HepG2 (cell line): ENCODE results near the gene KIF22. TPM values are rescaled to one million over a fixed set of nuclear protein-coding genes. Genes with fewer than 3 reads are reported as not detected.

Experiments used
- ARNT ChIP-seq: fragments of 450-650 bp; IDR thresholded peaks from 2 replicates; pipeline ENCODE4 v1.6.1; 2017
- ATAD3A ChIP-seq: sonication (generic); formaldehyde crosslinking; IDR thresholded peaks from 2 replicates; pipeline ENCODE4 v1.4.0; 2020; ENCODE audit warnings: missing genetic modification reagents
- ATF2 ChIP-seq: sonication (generic); formaldehyde crosslinking; IDR thresholded peaks from 2 replicates; pipeline ENCODE4 v1.4.0; 2020; ENCODE audit warnings: missing genetic modification reagents
- ETV5 ChIP-seq: IDR thresholded peaks from 2 replicates; pipeline ENCODE4 v1.6.1; 2018; ENCODE audit warnings: missing biosample characterization, missing genetic modification reagents, inconsistent platforms, borderline replicate concordance
- HDAC1 ChIP-seq: sonication (generic); formaldehyde crosslinking; IDR thresholded peaks from 2 replicates; pipeline ENCODE4 v1.5.1; 2020; ENCODE audit warnings: mild to moderate bottlenecking, missing genetic modification reagents
- HMG20A ChIP-seq: IDR thresholded peaks from 2 replicates; pipeline ENCODE4 v1.6.1; 2016; ENCODE audit warnings: borderline replicate concordance
- MIER2 ChIP-seq: IDR thresholded peaks from 2 replicates; pipeline ENCODE4 v1.6.1; 2016; ENCODE audit warnings: missing biosample characterization, missing genetic modification reagents
- NFE2 ChIP-seq: sonication (generic); formaldehyde crosslinking; IDR thresholded peaks from 2 replicates; pipeline ENCODE4 v1.4.0; 2020; ENCODE audit warnings: missing genetic modification reagents
- PHB2 ChIP-seq: fragments of 450-650 bp; IDR thresholded peaks from 2 replicates; pipeline ENCODE4 v1.6.1; 2018; ENCODE audit not compliant: partially characterized antibody
- TOPORS ChIP-seq: sonication (generic); formaldehyde crosslinking; IDR thresholded peaks from 2 replicates; pipeline ENCODE4 v1.8.0; 2023; ENCODE audit warnings: mild to moderate bottlenecking, missing genetic modification reagents
- ZNF234 ChIP-seq: sonication (generic); formaldehyde crosslinking; conservative IDR thresholded peaks from 2 replicates; pipeline ENCODE4 v1.5.1; 2020; ENCODE audit warnings: mild to moderate bottlenecking, missing genetic modification reagents
- ZNF317 ChIP-seq: sonication (generic); formaldehyde crosslinking; IDR thresholded peaks from 2 replicates; pipeline ENCODE4 v1.5.0; 2020; ENCODE audit warnings: mild to moderate bottlenecking, missing genetic modification reagents
- ZNF510 ChIP-seq: sonication (generic); formaldehyde crosslinking; IDR thresholded peaks from 2 replicates; pipeline ENCODE4 v1.4.0; 2020; ENCODE audit warnings: low read depth, mild to moderate bottlenecking, missing genetic modification reagents
- ZNF569 ChIP-seq: sonication (generic); formaldehyde crosslinking; IDR thresholded peaks from 2 replicates; pipeline ENCODE4 v1.5.0; 2020; ENCODE audit warnings: mild to moderate bottlenecking, missing genetic modification reagents, moderate library complexity, borderline replicate concordance
- ZNF724P ChIP-seq: sonication (generic); formaldehyde crosslinking; IDR thresholded peaks from 2 replicates; pipeline ENCODE4 v1.8.0; 2022; ENCODE audit warnings: missing genetic modification reagents, borderline replicate concordance
- ZNF775 ChIP-seq: sonication (generic); formaldehyde crosslinking; IDR thresholded peaks from 2 replicates; pipeline ENCODE4 v1.4.0; 2020; ENCODE audit warnings: missing genetic modification reagents, mild to moderate bottlenecking, moderate library complexity, borderline replicate concordance
- ZUFSP ChIP-seq: sonication (generic); formaldehyde crosslinking; IDR thresholded peaks from 2 replicates; pipeline ENCODE4 v1.9.0; 2021; ENCODE audit warnings: missing genetic modification reagents, mild to moderate bottlenecking, borderline replicate concordance
- polyA plus RNA-seq, 8 experiments: library from polyadenylated mRNA; depleted of rRNA in 3 of 8; stranded (reverse) in 7 of 8; unstranded in 1 of 8; fragments of >200 nt; fragmentation: Illumina TruSeq in 4 of 8; extraction: Trizol in 4 of 8; gene quantifications; 2 replicates each; pipeline versions ENCODE4 v1.2.1 to v1.2.3, GENCODE V29; 2011 to 2016; ENCODE audit warnings: low read depth in 4 of 8, missing spikeins in 1 of 8, mixed read lengths in 1 of 8; ENCODE audit not compliant: insufficient read depth in 1 of 8
- total RNA-seq, 5 experiments: library from RNA; depleted of rRNA; stranded (reverse); fragments of >200 nt; fragmentation: Illumina TruSeq; extraction: Trizol; gene quantifications; 2 replicates each; pipeline ENCODE4 v1.2.3, GENCODE V29; 2016; ENCODE audit warnings: low read depth in 1 of 5
- TF ChIP-seq, protein P1 (sequence below): sonication (generic); formaldehyde crosslinking; IDR thresholded peaks from 2 replicates; pipeline ENCODE4 v1.8.1; 2022; ENCODE audit warnings: mild to moderate bottlenecking, missing genetic modification reagents
- TF ChIP-seq, protein P2 (sequence below): sonication (generic); formaldehyde crosslinking; IDR thresholded peaks from 2 replicates; pipeline ENCODE4 v1.4.0; 2020; ENCODE audit warnings: missing genetic modification reagents
- TF ChIP-seq, protein P3 (sequence below): sonication (generic); formaldehyde crosslinking; IDR thresholded peaks from 2 replicates; pipeline ENCODE4 v1.5.0; 2020; ENCODE audit warnings: mild to moderate bottlenecking, missing genetic modification reagents, borderline replicate concordance
- TF ChIP-seq, protein P4 (sequence below): sonication (generic); formaldehyde crosslinking; IDR thresholded peaks from 2 replicates; pipeline ENCODE4 v1.5.0; 2020; ENCODE audit warnings: mild to moderate bottlenecking, low read depth, missing genetic modification reagents, borderline replicate concordance

KIF22 gene
- total and polyA plus RNA-seq, 2 of the 13 experiments (the other 11 are each of a cell fraction or from before 2014, with no cell fraction given): 95.8 to 118 TPM

GRCh38 chr16:29760567-29761279 is 29.8 kb upstream of the KIF22 start (continued):
- TF ChIP-seq MIER2 (no peak), NFE2 (CRISPR knock-in tag) (no peak), ZNF510 (CRISPR knock-in tag) (no peak), ZNF724P (CRISPR knock-in tag) (0 out of 2 replicates have a peak, but pooled peaks have one; percentile 24), ZNF569 (CRISPR knock-in tag) (no peak), ETV5 (no peak), ARNT (no peak), PHB2 (no peak), ZUFSP (CRISPR knock-in tag) (no peak), ZNF775 (CRISPR knock-in tag) (no peak), ATF2 (CRISPR knock-in tag) (no peak; the same call in 1 of the 2 replicates), HDAC1 (CRISPR knock-in tag) (no peak), ZNF234 (CRISPR knock-in tag) (no peak), TOPORS (CRISPR knock-in tag) (no peak), ATAD3A (no peak), HMG20A (CRISPR knock-in tag) (no peak), ZNF317 (no peak)
- TF ChIP-seq, protein P1, sequence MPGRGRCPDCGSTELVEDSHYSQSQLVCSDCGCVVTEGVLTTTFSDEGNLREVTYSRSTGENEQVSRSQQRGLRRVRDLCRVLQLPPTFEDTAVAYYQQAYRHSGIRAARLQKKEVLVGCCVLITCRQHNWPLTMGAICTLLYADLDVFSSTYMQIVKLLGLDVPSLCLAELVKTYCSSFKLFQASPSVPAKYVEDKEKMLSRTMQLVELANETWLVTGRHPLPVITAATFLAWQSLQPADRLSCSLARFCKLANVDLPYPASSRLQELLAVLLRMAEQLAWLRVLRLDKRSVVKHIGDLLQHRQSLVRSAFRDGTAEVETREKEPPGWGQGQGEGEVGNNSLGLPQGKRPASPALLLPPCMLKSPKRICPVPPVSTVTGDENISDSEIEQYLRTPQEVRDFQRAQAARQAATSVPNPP (CRISPR knock-in tag): no peak
- TF ChIP-seq, protein P2, sequence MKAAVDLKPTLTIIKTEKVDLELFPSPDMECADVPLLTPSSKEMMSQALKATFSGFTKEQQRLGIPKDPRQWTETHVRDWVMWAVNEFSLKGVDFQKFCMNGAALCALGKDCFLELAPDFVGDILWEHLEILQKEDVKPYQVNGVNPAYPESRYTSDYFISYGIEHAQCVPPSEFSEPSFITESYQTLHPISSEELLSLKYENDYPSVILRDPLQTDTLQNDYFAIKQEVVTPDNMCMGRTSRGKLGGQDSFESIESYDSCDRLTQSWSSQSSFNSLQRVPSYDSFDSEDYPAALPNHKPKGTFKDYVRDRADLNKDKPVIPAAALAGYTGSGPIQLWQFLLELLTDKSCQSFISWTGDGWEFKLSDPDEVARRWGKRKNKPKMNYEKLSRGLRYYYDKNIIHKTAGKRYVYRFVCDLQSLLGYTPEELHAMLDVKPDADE: no peak
- TF ChIP-seq, protein P3, sequence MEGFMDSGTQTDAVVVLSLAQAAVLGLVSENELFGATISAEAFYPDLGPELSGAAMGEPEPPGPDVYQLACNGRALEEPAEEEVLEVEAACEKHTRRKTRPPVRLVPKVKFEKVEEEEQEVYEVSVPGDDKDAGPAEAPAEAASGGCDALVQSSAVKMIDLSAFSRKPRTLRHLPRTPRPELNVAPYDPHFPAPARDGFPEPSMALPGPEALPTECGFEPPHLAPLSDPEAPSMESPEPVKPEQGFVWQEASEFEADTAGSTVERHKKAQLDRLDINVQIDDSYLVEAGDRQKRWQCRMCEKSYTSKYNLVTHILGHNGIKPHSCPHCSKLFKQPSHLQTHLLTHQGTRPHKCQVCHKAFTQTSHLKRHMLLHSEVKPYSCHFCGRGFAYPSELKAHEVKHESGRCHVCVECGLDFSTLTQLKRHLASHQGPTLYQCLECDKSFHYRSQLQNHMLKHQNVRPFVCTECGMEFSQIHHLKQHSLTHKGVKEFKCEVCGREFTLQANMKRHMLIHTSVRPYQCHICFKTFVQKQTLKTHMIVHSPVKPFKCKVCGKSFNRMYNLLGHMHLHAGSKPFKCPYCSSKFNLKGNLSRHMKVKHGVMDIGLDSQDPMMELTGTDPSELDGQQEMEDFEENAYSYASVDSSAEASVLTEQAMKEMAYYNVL (CRISPR knock-in tag): peak; percentile 81; the same call in 1 of the 2 replicates
- TF ChIP-seq, protein P4, sequence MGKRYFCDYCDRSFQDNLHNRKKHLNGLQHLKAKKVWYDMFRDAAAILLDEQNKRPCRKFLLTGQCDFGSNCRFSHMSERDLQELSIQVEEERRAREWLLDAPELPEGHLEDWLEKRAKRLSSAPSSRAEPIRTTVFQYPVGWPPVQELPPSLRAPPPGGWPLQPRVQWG (CRISPR knock-in tag): no peak
